Ecto neural progenitor cell (in vitro differentiated cells): ENCODE measurements around the gene XRN1.
"Not testable (repeated sequence)": the region's sequence is repeated elsewhere in the genome, so short reads cannot be mapped to it uniquely, and the experiment has no call there.

ENCODE experiments used
- DNase-seq: peaks from one replicate; pipeline ENCODE4 v3.0.0-alpha.2; 2018; ENCODE audit warnings: low spot score

The XRN1 gene

DNA sequence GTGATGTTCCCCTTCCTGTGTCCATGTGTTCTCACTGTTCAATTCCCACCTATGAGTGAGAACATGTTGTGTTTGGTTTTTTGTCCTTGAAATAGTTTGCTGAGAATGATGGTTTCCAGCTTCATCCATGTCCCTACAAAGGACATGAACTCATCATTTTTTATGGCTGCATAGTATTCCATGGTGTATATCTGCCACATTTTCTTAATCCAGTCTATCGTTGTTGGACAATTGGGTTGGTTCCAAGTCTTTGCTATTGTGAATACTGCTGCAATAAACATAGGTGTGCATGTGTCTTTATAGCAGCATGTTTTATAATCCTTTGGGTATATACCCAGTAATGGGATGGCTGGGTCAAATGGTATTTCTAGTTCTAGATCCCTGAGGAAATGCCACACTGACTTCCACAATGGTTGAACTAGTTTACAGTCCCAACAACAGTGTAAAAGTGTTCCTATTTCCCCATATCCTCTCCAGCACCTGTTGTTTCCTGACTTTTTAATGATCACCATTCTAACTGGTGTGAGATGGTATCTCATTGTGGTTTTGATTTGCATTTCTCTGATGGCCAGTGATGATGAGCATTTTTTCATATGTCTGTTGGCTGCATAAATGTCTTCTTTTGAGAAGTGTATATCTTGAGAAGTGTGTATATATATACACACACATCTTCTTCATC, 123.4 kb downstream of the XRN1 start:
- DNase-seq: not testable (repeated sequence)

GRCh38 chr3:142319912-142320311, 127.9 kb downstream of the XRN1 start:
- no peak for DNase-seq

GRCh38 chr3:142319094-142319493, 128.7 kb downstream of the XRN1 start:
- no peak for DNase-seq

DNA sequence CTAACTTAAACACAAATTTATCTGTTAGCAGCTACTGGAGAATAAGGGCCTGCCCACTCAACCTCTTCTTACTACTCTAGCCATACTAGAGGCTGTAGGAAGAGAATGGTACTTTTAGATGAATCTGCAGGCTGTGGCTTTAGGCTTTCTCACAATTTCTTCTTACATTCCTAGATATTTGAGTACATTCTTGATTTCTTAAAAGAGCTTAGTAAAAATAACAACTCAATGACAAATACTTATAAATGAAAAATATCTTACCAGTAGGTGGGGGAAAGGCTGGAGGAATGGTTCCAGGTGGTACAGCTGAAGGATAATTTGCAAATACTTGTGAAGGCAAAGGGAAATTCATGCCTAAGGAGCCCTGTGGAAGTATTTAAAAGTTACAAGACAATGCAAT, 129.5 kb downstream of the XRN1 start:
- no peak for DNase-seq

- not testable (repeated sequence) for DNase-seq
Measured at GRCh38 chr3:142315978-142316388, 131.9 kb downstream of the XRN1 start.

DNA sequence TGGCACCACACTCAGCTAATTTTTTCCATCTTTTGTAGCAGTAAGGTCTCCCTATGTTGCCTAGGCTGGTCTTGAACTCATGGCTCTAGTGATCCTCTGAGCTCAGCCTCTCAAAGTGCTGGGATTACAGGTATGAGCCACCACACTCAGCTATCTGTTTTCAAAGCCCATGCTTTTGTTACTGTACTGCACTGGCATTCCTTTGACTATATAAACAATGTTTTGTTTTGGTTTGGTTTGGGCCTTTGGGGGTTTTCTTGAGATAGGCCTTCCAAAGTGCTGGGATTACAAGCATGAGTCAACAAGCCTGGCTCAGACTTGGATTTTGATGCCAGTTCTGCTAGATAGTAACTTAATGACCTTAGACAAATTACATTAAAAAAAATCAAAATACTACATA, 132.8 kb downstream of the XRN1 start:
- no peak for DNase-seq

- DNase-seq: no peak
Measured at GRCh38 chr3:142310439-142310838, 137.4 kb downstream of the XRN1 start.

- not testable (repeated sequence) for DNase-seq
Measured at GRCh38 chr3:142302847-142303246, 145.0 kb downstream of the XRN1 start.

DNA sequence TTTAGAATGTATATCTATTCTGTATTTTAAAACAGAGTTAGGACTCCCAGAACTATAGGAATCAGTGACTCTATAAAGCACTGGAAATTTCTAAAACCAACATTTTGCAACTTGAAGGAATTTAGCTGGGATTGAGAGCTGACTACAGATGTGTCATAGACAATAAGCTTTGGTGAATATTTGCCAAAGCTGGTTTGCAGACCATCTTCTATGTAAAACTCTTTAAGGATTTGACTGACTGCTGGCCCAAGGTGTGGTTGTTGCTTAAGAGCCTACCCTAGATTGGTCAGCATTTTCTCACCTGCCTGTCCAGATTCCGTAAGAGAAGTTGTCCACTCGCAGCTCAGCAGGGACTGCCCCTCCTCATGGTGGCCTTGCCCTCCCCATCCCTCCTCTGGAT, 149.2 kb downstream of the XRN1 start:
- no peak for DNase-seq

DNA sequence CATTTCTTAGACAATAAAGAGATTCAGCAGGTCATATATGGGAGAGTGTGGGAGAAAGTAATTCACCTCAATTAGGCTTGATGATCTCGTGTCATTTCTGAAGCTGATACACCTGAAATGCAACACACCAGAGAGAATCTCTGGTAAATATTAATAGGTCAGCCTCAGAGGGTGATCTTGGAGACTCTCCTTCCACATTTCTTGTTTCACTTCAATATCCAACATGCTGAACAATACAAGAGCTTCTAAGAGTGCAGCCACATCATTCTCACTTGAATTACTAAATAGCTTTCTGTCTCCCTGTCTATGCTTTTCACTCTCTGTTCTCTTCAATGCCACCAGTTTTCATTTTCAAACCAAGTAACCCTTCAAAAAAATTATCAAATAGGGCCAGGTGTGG, 151.3 kb downstream of the XRN1 start:
- DNase-seq: no peak

- DNase-seq: no peak
Measured at GRCh38 chr3:142287866-142288638, 159.8 kb downstream of the XRN1 start.

DNA sequence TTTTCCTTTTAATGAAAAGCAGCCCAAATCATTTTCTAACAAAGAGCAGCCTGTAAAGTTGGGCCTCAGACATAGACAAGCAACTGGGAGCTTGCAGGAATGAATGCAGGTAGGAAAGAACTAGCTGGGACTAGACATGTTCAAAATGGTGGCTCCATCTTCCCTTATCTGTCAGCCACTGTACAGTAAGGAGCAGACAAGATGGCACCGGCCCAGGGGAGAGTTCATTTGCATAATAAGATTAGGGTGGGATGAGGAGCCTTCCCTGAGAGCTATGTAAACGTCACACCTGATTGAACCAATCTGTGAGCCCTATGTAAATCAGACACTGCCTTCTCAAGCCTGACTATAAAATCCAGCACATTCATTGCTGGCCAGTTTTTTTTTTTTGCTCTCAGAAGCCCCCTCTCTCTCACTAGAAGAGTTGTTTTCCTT, 162.7 kb downstream of the XRN1 start:
- DNase-seq: no peak

- no peak for DNase-seq
Measured at GRCh38 chr3:142282503-142282902, 165.3 kb downstream of the XRN1 start.

DNA sequence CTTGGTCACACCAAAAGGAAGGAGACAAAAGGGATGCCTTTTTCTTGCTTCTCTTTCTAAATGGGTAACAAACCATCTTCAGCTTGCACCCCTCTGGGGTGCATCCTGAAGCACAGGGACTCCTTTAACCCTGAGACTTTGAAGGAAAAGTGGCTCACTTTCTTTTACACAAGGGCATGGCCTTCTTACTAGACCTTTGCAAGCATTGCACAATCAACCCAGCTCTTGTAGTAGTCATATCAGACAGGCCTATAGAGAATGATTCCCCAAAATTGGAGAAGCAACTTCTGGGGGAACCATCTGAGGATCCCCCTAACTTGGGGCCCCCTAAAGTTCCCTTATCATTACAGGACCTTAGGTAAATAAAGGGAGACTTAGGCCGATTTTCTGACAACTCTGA, 166.4 kb downstream of the XRN1 start:
- no peak for DNase-seq

DNA sequence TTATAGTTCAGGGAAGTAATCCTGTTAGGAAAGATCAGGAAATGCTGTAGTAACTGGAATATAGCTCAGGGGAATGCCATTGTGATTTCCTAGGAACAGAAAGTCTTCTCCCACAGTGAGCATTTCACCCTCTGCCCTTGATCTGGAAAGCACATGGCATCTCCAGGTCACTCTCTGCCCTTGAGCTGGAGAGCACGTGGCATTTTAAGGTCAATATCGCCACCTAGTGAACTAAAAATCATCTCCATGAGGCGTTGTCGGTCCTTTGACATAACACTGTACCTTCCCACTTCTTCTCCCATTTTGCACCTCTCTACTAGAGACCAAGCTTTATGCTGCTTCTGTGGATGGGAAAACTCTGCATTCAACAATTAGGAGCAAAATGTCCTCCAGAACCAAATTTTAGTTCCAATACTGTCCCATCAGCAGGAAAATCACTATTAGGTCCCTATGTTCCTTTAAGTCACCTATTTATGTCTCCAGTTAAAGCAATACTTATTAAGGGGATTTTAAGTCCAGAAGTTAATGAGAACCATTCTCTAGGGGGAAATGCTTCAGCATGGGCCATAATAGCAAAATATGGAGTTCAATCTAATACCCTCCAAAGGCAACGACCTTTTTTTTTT, 167.8 kb downstream of the XRN1 start:
- no peak for DNase-seq

- no peak for DNase-seq
Measured at GRCh38 chr3:142278451-142278850, 169.4 kb downstream of the XRN1 start.

GRCh38 chr3:142276781-142277180, 171.1 kb downstream of the XRN1 start:
- no peak for DNase-seq

DNA sequence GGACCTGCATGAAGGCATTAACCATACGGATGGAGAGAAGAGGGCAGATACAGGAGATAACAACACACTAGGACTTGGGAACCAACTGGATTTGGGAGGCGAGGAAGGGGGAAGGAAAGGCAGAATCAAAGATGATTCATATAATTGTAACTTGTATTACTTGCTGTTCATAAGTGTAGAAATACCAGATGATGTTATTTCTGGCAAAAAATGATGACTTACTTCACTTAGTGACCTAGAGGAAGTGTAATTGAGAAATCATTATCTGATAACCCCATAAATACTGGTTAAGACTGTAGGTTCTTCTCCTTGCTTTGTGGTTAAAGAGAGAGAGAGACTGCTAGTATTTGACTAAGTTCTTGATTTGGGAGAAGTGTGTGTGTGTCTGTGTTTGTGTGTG, 172.0 kb downstream of the XRN1 start:
- no peak for DNase-seq

DNA sequence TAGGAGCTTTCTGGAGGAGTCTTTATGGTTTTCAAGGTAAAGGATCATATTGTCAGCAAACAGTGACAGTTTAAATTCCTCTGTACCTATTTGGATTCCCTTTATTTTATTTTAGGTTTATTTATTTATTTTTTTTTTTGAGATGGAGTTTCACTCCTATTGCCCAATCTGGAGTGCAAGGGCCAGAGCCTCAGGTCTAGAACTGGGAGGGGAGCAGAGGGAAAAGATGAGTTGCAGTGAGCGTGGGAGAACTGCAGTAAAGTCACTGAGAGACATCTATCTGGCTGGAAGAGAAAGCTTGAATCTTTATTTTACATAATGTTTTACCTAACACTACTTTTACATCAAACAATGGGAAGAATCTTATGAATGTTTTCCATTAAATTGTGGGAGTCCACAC, 172.9 kb downstream of the XRN1 start:
- no peak for DNase-seq

DNA sequence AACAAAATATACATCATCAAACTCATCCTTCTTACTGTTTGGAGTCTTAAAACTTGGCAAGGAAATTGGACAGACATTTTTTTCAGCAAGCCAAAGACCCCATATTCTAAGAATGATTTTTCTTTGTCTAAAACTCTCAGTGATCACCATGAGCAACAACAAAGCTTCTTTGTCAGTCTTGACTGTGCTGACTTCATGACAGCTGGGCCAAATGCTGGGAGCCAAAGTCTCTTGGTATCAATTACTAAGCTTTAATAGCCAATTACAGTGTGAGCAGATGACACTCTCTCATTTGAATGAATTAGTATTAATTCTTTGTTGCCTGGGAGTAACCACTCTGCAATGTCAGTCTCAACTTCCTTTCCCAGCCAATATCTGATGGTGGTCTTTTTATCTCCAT, 174.3 kb downstream of the XRN1 start:
- DNase-seq: no peak

DNA sequence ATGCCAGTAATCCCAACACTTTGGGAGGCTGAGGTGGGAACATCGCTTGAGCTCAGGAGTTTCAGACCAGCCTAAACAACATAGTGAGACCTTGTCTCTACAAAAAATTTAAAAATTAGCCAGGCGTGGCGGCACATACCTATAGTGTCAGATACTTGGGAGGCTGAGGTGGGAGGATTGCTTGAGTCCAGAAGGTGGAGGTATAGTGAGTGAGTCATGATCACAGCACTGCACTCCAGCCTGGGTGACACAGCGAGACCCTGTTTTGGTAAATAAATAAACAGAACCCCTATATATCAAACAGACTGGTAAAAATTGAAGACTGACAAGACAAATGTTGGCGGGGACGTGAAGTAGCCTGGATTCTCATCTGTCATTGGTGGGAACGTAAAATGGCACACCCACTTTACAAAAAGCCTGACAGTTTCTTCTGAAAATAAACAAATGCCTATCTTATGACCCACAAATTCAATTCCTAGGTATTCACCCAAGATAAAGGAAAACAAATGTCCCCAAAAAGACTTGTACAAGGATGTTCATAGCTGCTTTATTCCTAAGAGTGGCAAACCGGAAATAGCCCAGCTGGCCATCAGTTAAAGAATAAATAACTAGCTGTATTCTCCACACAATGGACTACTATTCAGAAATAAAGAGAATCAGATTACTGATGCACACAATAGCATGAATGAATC, 175.5 kb downstream of the XRN1 start:
- no peak for DNase-seq

- DNase-seq: no peak
Measured at GRCh38 chr3:142270407-142270806, 177.4 kb downstream of the XRN1 start.

GRCh38 chr3:142269767-142270166, 178.1 kb downstream of the XRN1 start:
- DNase-seq: no peak
